SK-N-SH (cell line): ENCODE results near the gene PHYKPL.

Source experiments
- CTCF ChIP-seq: fragments of 200-600 bp; sonication (generic); IDR thresholded peaks from 2 replicates; pipeline ENCODE4 v1.6.1; 2017; ENCODE audit warnings: antibody characterized with exemption, mild to moderate bottlenecking, moderate library complexity
- EP300 ChIP-seq, 2 experiments: IDR thresholded peaks; 2 replicates each; pipeline versions ENCODE4 v1.4.0 to v1.6.1; 2012; ENCODE audit warnings: borderline replicate concordance in 1 of 2, low read depth in 1 of 2, low read length in 1 of 2
- RFX5 ChIP-seq: IDR thresholded peaks from 2 replicates; pipeline ENCODE4 v1.6.1; 2012; ENCODE audit warnings: mild to moderate bottlenecking, improper control_type of control experiment, low read length
- SIN3A ChIP-seq: IDR thresholded peaks from 2 replicates; pipeline ENCODE4 v1.6.1; 2012; ENCODE audit warnings: low read depth, mild to moderate bottlenecking, low read length, moderate library complexity, borderline replicate concordance

GRCh38 chr5:178238313-178238635 lies 5.7 kb upstream of the PHYKPL start:
- TF ChIP-seq CTCF (no peak), EP300 (IDR thresholded peaks at IDR 0.05; ENCODE audit: borderline replicate concordance in 1 of 2, low read depth in 1 of 2, low read length in 1 of 2) (no peak), SIN3A (no peak), RFX5 (no peak)
